Astrocyte (in vitro differentiated cells and primary cell): Measurements from ENCODE around the gene NDUFAF5. TPM values are rescaled to one million over a fixed set of nuclear protein-coding genes. Genes with fewer than 3 reads are reported as not detected.
"Not testable (repeated sequence)": the region's sequence is repeated elsewhere in the genome, so short reads cannot be mapped to it uniquely, and the experiment has no call there.

ENCODE experiments used
- DNase-seq: peaks from one replicate; pipeline ENCODE4 v3.0.0-alpha.2; 2010; ENCODE audit warnings: low read depth
- FAIRE-seq: peaks from 2 replicates; lab custom pipeline; 2011; peaks lifted over from hg19 to GRCh38; lab: Jason Lieb, UNC
- H2AFZ ChIP-seq: 2 replicates; pipeline ENCODE4 v1.6.0; 2012; ENCODE audit warnings: low read depth, low read length, inconsistent platforms
- H3K27ac ChIP-seq: 2 replicates; pipeline ENCODE4 v1.5.1; 2011; ENCODE audit warnings: low read depth, low read length, inconsistent platforms
- H3K27me3 ChIP-seq: 2 replicates; pipeline ENCODE4 v1.6.0; 2011; ENCODE audit warnings: low read length, inconsistent platforms; ENCODE audit not compliant: insufficient read depth
- H3K36me3 ChIP-seq: 2 replicates; pipeline ENCODE4 v1.5.1; 2011; ENCODE audit warnings: low read length, inconsistent platforms; ENCODE audit not compliant: insufficient read depth
- H3K4me1 ChIP-seq: 2 replicates; pipeline ENCODE4 v1.5.1; 2011; ENCODE audit warnings: low read length, inconsistent platforms; ENCODE audit not compliant: insufficient read depth
- H3K4me2 ChIP-seq: 2 replicates; pipeline ENCODE4 v1.6.0; 2012; ENCODE audit warnings: low read length, inconsistent platforms
- H3K4me3 ChIP-seq: 2 replicates; pipeline ENCODE4 v1.5.1; 2011; ENCODE audit warnings: low read depth, mild to moderate bottlenecking, low read length, inconsistent platforms; ENCODE audit not compliant: insufficient read depth
- H3K79me2 ChIP-seq: 2 replicates; pipeline ENCODE4 v1.6.0; 2012; ENCODE audit warnings: mild to moderate bottlenecking, low read length, inconsistent platforms; ENCODE audit not compliant: insufficient read depth
- H3K9ac ChIP-seq: 2 replicates; pipeline ENCODE4 v1.6.0; 2012; ENCODE audit warnings: mild to moderate bottlenecking, low read length, inconsistent platforms
- H3K9me3 ChIP-seq: 2 replicates; pipeline ENCODE4 v1.5.1; 2012; ENCODE audit warnings: low read depth, mild to moderate bottlenecking, low read length, inconsistent platforms; ENCODE audit not compliant: insufficient read depth
- H4K20me1 ChIP-seq: 2 replicates; pipeline ENCODE4 v1.6.0; 2012; ENCODE audit warnings: low read length, inconsistent platforms; ENCODE audit not compliant: insufficient read depth
- H3K27ac Mint-ChIP-seq: one replicate; pipeline ENCODE4 v1.8.0; 2021; ENCODE audit warnings: mild to moderate bottlenecking, mixed read lengths; ENCODE audit not compliant: unreplicated experiment
- H3K27me3 Mint-ChIP-seq: one replicate; pipeline ENCODE4 v1.8.0; 2021; ENCODE audit warnings: low read depth, mixed read lengths; ENCODE audit not compliant: unreplicated experiment
- H3K36me3 Mint-ChIP-seq: one replicate; pipeline ENCODE4 v1.8.0; 2021; ENCODE audit warnings: low read depth, mixed read lengths; ENCODE audit not compliant: unreplicated experiment
- H3K4me1 Mint-ChIP-seq: one replicate; pipeline ENCODE4 v1.8.0; 2021; ENCODE audit warnings: low read depth, mixed read lengths; ENCODE audit not compliant: unreplicated experiment
- H3K4me3 Mint-ChIP-seq: one replicate; pipeline ENCODE4 v1.8.0; 2021; ENCODE audit warnings: mild to moderate bottlenecking, moderate library complexity, mixed read lengths; ENCODE audit not compliant: unreplicated experiment
- H3K9me3 Mint-ChIP-seq: one replicate; pipeline ENCODE4 v1.8.0; 2021; ENCODE audit warnings: mild to moderate bottlenecking, mixed read lengths; ENCODE audit not compliant: unreplicated experiment
- CTCF ChIP-seq: IDR thresholded peaks from 2 replicates; pipeline ENCODE4 v1.5.1; 2011; ENCODE audit warnings: low read depth, mild to moderate bottlenecking, inconsistent platforms, low read length, moderate library complexity; ENCODE audit not compliant: insufficient read depth
- EZH2 ChIP-seq: IDR thresholded peaks from 2 replicates; pipeline ENCODE4 v1.6.1; 2012; ENCODE audit warnings: mild to moderate bottlenecking, low read length, inconsistent platforms; ENCODE audit not compliant: insufficient read depth
- total RNA-seq: library from RNA; stranded (reverse); gene quantifications from 2 replicates; pipeline ENCODE4 v1.2.1, GENCODE V29; 2021

Gene NDUFAF5
- total RNA-seq, 1 donor from 2014 or later, result 31.6 TPM

- H3K4me2 ChIP-seq, result no peak overlapping the region
- no peaks in the 10 kb centered on the region for H3K79me2 ChIP-seq
- Mint-ChIP-seq H3K27me3 (no peaks in the 10 kb centered on the region), H3K4me1 (peaks cover 2% of the 10 kb centered on the region), H3K36me3 (no peaks in the 10 kb centered on the region), H3K4me3 (no peak overlapping the region), H3K27ac (no peak overlapping the region), H3K9me3 (no peaks in the 10 kb centered on the region)
- TF ChIP-seq EZH2, result no peak
- TF ChIP-seq CTCF, result no peak
- H3K9ac ChIP-seq, result no peak overlapping the region
- H3K27me3 ChIP-seq, result no peaks in the 10 kb centered on the region
- H3K36me3 ChIP-seq, result peaks cover 7% of the 10 kb centered on the region
- H3K4me3 ChIP-seq, result no peak overlapping the region
- peaks cover 8% of the 10 kb centered on the region for H4K20me1 ChIP-seq
- no peak for FAIRE-seq
- H3K9me3 ChIP-seq, result no peaks in the 10 kb centered on the region
- H2AFZ ChIP-seq, result no peak overlapping the region
- DNase-seq, result no peak
- H3K27ac ChIP-seq, result no peak overlapping the region
- H3K4me1 ChIP-seq, result no peaks in the 10 kb centered on the region
Observed at GRCh38 chr20:13755809-13756208, 29.0 kb upstream of the NDUFAF5 start.

DNA sequence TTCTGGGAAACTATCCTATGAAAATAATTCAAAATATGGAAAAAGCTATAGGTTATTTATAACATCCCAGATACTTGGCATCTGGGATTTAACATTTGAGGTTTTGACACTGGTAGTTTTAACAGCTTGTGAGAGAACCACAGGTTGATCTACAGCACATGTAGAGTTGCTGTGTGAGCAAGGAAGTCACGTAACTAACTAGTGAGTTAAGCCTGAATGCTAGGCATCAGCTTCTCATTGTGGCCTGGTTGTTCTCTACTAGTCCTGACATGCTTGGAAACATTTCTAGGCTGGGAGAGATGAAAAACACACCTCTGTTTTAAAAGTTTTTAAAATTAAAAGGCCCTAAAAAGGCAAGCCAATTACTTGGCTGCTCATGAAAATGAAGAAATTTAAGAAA lies 28.3 kb upstream of the NDUFAF5 start:
- Mint-ChIP-seq H3K4me1 (no peaks in the 10 kb centered on the region), H3K36me3 (no peaks in the 10 kb centered on the region), H3K27ac (no peak overlapping the region), H3K4me3 (no peak overlapping the region), H3K27me3 (no peaks in the 10 kb centered on the region), H3K9me3 (no peaks in the 10 kb centered on the region)
- Histone ChIP-seq H2AFZ (no peak overlapping the region), H3K9ac (no peak overlapping the region), H3K4me1 (no peaks in the 10 kb centered on the region), H3K36me3 (peaks cover 10% of the 10 kb centered on the region), H3K4me3 (no peak overlapping the region), H3K4me2 (no peak overlapping the region), H4K20me1 (peaks cover 8% of the 10 kb centered on the region), H3K9me3 (no peaks in the 10 kb centered on the region), H3K27me3 (no peaks in the 10 kb centered on the region), H3K79me2 (no peaks in the 10 kb centered on the region), H3K27ac (no peak overlapping the region)
- no peak for TF ChIP-seq CTCF
- no peak for FAIRE-seq
- no peak for DNase-seq

DNA sequence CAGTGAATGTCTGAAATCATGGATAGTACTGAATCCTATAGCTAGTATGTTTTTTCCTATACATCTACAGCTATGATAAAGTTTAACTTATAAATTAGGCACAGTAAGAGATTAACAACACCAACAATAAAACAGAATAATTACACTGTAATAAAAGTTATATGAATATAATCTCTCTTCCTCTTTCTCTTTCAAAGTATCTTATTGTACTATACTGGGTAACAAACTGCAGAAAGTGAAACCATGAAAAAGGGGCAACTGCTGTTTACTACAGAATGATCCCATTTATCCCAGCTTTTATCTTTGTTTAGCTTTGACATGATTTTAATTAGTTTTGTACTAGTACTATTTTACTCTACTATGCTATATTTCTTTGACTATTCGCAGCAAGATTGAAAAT lies 25.9 kb upstream of the NDUFAF5 start:
- H3K9ac ChIP-seq, result no peak overlapping the region
- H3K9me3 ChIP-seq, result no peaks in the 10 kb centered on the region
- DNase-seq (no peak), FAIRE-seq (no peak)
- H3K4me3 Mint-ChIP-seq, result no peak overlapping the region
- H3K36me3 Mint-ChIP-seq, result peaks cover 2% of the 10 kb centered on the region
- no peaks in the 10 kb centered on the region for H3K27me3 ChIP-seq
- H3K27ac Mint-ChIP-seq, result no peak overlapping the region
- H3K27ac ChIP-seq, result no peak overlapping the region
- no peaks in the 10 kb centered on the region for H3K9me3 Mint-ChIP-seq
- H3K4me1 ChIP-seq, result no peaks in the 10 kb centered on the region
- no peak overlapping the region for H2AFZ ChIP-seq
- no peak overlapping the region for H3K4me3 ChIP-seq
- peaks cover 11% of the 10 kb centered on the region for H3K36me3 ChIP-seq
- no peak overlapping the region for H3K4me2 ChIP-seq
- no peaks in the 10 kb centered on the region for H3K27me3 Mint-ChIP-seq
- no peaks in the 10 kb centered on the region for H4K20me1 ChIP-seq
- H3K79me2 ChIP-seq, result no peaks in the 10 kb centered on the region
- no peaks in the 10 kb centered on the region for H3K4me1 Mint-ChIP-seq
- TF ChIP-seq CTCF (no peak), EZH2 (no peak)

DNA sequence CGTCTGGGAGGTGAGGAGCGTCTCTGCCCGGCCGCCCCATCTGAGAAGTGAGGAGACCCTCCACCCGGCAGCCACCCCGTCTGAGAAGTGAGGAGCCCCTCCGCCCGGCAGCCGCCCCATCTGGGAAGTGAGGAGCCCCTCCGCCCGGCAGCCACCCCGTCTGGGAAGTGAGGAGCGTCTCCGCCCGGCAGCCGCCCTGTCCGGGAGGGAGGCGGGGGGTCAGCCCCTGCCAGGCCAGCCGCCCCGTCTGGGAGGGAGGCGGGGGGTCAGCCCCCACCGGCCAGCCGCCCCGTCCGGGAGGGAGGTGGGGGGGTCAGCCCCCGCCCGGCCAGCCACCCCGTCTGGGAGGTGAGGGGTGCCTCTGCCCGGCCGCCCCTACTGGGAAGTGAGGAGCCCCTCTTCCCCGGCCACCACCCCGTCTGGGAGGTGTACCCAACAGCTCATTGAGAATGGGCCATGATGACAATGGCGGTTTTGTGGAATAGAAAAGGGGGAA lies 24.3 kb upstream of the NDUFAF5 start:
- not testable (repeated sequence) for H3K4me1 ChIP-seq, H3K36me3 Mint-ChIP-seq, H3K27me3 Mint-ChIP-seq, H4K20me1 ChIP-seq, H3K9me3 ChIP-seq, H3K4me3 ChIP-seq, H3K9ac ChIP-seq, H3K79me2 ChIP-seq, H3K27me3 ChIP-seq, H3K27ac Mint-ChIP-seq, FAIRE-seq, H3K4me2 ChIP-seq, H3K4me3 Mint-ChIP-seq, H3K27ac ChIP-seq, DNase-seq, H2AFZ ChIP-seq, H3K4me1 Mint-ChIP-seq, H3K9me3 Mint-ChIP-seq
- peaks cover 13% of the 10 kb centered on the region for H3K36me3 ChIP-seq
